Adrenal gland (tissue), 5 donors: ENCODE measurements around the gene SZT2.

Source experiments
- POLR2A ChIP-seq, 2 donors: fragments of 450-650 bp; IDR thresholded peaks; one replicate each; pipeline ENCODE4 v1.6.1; 2017; ENCODE audit warnings: antibody characterized with exemption in 2 of 2, mild to moderate bottlenecking in 2 of 2, moderate library complexity in 1 of 2
- TF ChIP-seq, protein P1 (sequence below), 6 experiments: fragments of 450-650 bp in 4 of 6; fragments of 200-600 bp in 2 of 6; sonication (generic) in 1 of 6; IDR thresholded peaks; 1 replicate in 5 of 6; 2 replicates in 1 of 6; pipeline versions ENCODE4 v1.5.1 to v1.8.0; 2016 to 2021; ENCODE audit warnings: antibody characterized with exemption in 6 of 6, mild to moderate bottlenecking in 2 of 6, moderate library complexity in 1 of 6
- donor health status: DM: no; HTN: no; CAD: no.

DNA sequence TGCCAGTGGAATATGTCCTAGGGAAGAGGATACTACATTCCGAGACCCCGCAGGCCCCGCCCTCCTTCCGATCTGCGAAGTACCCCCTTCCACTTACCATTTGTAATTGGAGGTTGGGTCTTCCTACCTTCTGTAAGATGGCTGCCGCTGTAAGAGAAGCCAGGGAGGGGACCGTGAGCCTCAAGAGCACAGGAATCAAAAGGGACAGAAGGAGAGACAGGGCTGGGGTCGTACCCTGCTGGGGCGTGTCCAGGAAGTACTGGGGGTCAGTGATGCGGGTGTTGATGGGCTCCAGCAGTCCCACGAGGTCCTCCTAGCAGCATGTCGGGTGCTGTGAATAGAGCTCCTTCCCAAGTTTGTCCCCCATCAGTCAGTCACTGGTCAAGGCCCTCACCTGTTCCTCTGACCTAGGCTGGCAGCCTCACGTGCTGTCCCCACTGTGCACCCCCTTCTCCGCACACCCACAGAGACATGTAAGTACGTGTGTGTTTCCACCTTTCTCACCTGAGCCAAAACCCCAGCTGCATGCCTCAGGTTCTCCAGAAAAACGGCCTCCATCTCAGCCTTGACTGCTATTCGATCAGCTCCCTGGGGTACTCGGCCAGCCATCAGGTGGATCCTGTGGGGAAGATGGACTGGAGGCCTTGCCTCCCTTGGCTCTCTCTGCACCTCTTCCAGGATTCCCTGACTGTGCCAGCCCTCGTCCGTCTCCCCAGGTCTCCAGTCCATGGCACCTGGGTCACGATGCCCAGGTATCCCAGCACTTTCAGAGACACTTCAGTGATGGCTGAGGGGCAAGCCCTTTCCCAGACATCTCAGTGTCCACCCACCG is 62.2 kb downstream of the SZT2 start:
- TF ChIP-seq, protein P1, sequence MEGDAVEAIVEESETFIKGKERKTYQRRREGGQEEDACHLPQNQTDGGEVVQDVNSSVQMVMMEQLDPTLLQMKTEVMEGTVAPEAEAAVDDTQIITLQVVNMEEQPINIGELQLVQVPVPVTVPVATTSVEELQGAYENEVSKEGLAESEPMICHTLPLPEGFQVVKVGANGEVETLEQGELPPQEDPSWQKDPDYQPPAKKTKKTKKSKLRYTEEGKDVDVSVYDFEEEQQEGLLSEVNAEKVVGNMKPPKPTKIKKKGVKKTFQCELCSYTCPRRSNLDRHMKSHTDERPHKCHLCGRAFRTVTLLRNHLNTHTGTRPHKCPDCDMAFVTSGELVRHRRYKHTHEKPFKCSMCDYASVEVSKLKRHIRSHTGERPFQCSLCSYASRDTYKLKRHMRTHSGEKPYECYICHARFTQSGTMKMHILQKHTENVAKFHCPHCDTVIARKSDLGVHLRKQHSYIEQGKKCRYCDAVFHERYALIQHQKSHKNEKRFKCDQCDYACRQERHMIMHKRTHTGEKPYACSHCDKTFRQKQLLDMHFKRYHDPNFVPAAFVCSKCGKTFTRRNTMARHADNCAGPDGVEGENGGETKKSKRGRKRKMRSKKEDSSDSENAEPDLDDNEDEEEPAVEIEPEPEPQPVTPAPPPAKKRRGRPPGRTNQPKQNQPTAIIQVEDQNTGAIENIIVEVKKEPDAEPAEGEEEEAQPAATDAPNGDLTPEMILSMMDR (IDR thresholded peaks at IDR 0.05) = no peak
- TF ChIP-seq POLR2A (IDR thresholded peaks at IDR 0.05) = no peak
